Liver (tissue), 3 donors: Measurements from ENCODE around the gene DLL1.

Source experiments
- FOXA1 ChIP-seq: IDR thresholded peaks from 2 replicates; pipeline ENCODE4 v1.6.1; 2016; ENCODE audit warnings: antibody characterized with exemption
- GABPA ChIP-seq, 2 donors: IDR thresholded peaks in 1 of 2; conservative IDR thresholded peaks in 1 of 2; 2 replicates each; pipeline ENCODE4 v1.6.1; 2016; ENCODE audit warnings: antibody characterized with exemption in 2 of 2, mild to moderate bottlenecking in 1 of 2, moderate library complexity in 1 of 2
- RAD21 ChIP-seq, 2 donors: IDR thresholded peaks; 2 replicates each; pipeline ENCODE4 v1.6.1; 2016; ENCODE audit warnings: antibody characterized with exemption in 2 of 2, mild to moderate bottlenecking in 2 of 2
- REST ChIP-seq: IDR thresholded peaks from 2 replicates; pipeline ENCODE4 v1.6.1; 2016; ENCODE audit warnings: antibody characterized with exemption, mild to moderate bottlenecking
- YY1 ChIP-seq: IDR thresholded peaks from 2 replicates; pipeline ENCODE4 v1.6.1; 2016; ENCODE audit warnings: antibody characterized with exemption, mild to moderate bottlenecking
- ZBTB33 ChIP-seq: IDR thresholded peaks from 2 replicates; pipeline ENCODE4 v1.6.1; 2016; ENCODE audit warnings: antibody characterized with exemption
- TF ChIP-seq, protein P1 (sequence below): fragments of 150-350 bp; IDR thresholded peaks from 2 replicates; pipeline ENCODE4 v1.5.1; 2017; ENCODE audit warnings: improper control_type of control experiment, low read depth, low read length; ENCODE audit not compliant: missing input control
- donor health status: healthy.
- donor health status: healthy.

- TF ChIP-seq, protein P1, sequence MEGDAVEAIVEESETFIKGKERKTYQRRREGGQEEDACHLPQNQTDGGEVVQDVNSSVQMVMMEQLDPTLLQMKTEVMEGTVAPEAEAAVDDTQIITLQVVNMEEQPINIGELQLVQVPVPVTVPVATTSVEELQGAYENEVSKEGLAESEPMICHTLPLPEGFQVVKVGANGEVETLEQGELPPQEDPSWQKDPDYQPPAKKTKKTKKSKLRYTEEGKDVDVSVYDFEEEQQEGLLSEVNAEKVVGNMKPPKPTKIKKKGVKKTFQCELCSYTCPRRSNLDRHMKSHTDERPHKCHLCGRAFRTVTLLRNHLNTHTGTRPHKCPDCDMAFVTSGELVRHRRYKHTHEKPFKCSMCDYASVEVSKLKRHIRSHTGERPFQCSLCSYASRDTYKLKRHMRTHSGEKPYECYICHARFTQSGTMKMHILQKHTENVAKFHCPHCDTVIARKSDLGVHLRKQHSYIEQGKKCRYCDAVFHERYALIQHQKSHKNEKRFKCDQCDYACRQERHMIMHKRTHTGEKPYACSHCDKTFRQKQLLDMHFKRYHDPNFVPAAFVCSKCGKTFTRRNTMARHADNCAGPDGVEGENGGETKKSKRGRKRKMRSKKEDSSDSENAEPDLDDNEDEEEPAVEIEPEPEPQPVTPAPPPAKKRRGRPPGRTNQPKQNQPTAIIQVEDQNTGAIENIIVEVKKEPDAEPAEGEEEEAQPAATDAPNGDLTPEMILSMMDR: no peak
- TF ChIP-seq RAD21 (IDR thresholded peaks at IDR 0.05) (no peak), YY1 (no peak), ZBTB33 (no peak), FOXA1 (no peak), GABPA (IDR thresholded peaks at IDR 0.05 in 1 of 2, conservative IDR thresholded peaks at IDR 0.05 in 1 of 2) (no peak), REST (no peak)
Measured at GRCh38 chr6:170292111-170292406, 1.2 kb upstream of the DLL1 start.
